Liver (tissue), 3 donors: ENCODE results near the gene CNOT4.

ENCODE experiments used
- CTCF ChIP-seq: fragments of 150-350 bp; IDR thresholded peaks from 2 replicates; pipeline ENCODE4 v1.5.1; 2017; ENCODE audit warnings: improper control_type of control experiment, low read depth, low read length; ENCODE audit not compliant: missing input control
- GABPA ChIP-seq, 2 donors: IDR thresholded peaks in 1 of 2; conservative IDR thresholded peaks in 1 of 2; 2 replicates each; pipeline ENCODE4 v1.6.1; 2016; ENCODE audit warnings: antibody characterized with exemption in 2 of 2, mild to moderate bottlenecking in 1 of 2, moderate library complexity in 1 of 2
- RAD21 ChIP-seq, 2 donors: IDR thresholded peaks; 2 replicates each; pipeline ENCODE4 v1.6.1; 2016; ENCODE audit warnings: antibody characterized with exemption in 2 of 2, mild to moderate bottlenecking in 2 of 2
- YY1 ChIP-seq: IDR thresholded peaks from 2 replicates; pipeline ENCODE4 v1.6.1; 2016; ENCODE audit warnings: antibody characterized with exemption, mild to moderate bottlenecking
- TF ChIP-seq, protein P1 (sequence below): IDR thresholded peaks from 2 replicates; pipeline ENCODE4 v1.6.1; 2016; ENCODE audit warnings: antibody characterized with exemption
- donor health status: healthy.
- donor health status: healthy.

DNA sequence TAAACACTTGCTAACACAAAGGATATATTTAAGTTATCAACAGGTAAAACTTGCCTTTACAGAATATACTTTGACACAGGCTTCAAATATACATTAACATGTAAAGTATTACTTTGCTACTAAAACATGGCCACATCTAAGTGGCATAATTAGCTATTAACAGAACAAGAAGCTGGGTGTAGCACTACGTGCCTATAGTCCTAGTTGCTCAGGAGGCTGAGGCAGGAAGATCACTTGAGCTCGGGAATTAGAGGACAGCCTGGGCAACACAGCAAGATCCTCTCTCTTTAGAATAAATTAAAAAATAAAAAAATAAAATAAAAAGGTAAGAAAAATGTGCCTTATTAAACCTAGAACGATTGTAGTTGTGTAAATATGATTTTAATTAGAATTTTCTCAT is 106.6 kb downstream of the CNOT4 start:
- TF ChIP-seq CTCF (no peak), RAD21 (IDR thresholded peaks at IDR 0.05) (no peak), YY1 (no peak), GABPA (IDR thresholded peaks at IDR 0.05 in 1 of 2, conservative IDR thresholded peaks at IDR 0.05 in 1 of 2) (no peak)
- TF ChIP-seq, protein P1, sequence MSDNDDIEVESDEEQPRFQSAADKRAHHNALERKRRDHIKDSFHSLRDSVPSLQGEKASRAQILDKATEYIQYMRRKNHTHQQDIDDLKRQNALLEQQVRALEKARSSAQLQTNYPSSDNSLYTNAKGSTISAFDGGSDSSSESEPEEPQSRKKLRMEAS, result no peak
